OCI-LY7 (cell line): Measurements from ENCODE around the gene LYPD1.

ENCODE experiments used
- EZH2phosphoT487 ChIP-seq: fragments of 200-600 bp; sonication (generic); IDR thresholded peaks from 2 replicates; pipeline ENCODE4 v1.6.1; 2018; ENCODE audit warnings: low read depth, borderline replicate concordance, mild to moderate bottlenecking, mixed run types, antibody characterized with exemption, low read length, moderate library complexity, mixed read lengths
- TF ChIP-seq, protein P1 (sequence below): fragments of 200-600 bp; sonication (generic); conservative IDR thresholded peaks from 2 replicates; pipeline ENCODE4 v1.5.1; 2014; ENCODE audit warnings: mild to moderate bottlenecking, antibody characterized with exemption, low read length, moderate library complexity, mixed read lengths

DNA sequence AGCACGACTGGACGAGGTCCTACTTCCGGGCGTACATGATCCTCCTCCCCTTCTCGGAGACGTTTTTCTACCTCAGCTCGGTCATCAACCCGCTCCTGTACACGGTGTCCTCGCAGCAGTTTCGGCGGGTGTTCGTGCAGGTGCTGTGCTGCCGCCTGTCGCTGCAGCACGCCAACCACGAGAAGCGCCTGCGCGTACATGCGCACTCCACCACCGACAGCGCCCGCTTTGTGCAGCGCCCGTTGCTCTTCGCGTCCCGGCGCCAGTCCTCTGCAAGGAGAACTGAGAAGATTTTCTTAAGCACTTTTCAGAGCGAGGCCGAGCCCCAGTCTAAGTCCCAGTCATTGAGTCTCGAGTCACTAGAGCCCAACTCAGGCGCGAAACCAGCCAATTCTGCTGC is 24.8 kb downstream of the LYPD1 start:
- TF ChIP-seq, protein P1, sequence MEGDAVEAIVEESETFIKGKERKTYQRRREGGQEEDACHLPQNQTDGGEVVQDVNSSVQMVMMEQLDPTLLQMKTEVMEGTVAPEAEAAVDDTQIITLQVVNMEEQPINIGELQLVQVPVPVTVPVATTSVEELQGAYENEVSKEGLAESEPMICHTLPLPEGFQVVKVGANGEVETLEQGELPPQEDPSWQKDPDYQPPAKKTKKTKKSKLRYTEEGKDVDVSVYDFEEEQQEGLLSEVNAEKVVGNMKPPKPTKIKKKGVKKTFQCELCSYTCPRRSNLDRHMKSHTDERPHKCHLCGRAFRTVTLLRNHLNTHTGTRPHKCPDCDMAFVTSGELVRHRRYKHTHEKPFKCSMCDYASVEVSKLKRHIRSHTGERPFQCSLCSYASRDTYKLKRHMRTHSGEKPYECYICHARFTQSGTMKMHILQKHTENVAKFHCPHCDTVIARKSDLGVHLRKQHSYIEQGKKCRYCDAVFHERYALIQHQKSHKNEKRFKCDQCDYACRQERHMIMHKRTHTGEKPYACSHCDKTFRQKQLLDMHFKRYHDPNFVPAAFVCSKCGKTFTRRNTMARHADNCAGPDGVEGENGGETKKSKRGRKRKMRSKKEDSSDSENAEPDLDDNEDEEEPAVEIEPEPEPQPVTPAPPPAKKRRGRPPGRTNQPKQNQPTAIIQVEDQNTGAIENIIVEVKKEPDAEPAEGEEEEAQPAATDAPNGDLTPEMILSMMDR: no peak
- TF ChIP-seq EZH2phosphoT487: no peak
